Fibroblast of gingiva (primary cell): ENCODE results near the gene CTSO.
A peak's percentile ranks its signal among the peaks of the same experiment; 100 is the strongest.

Experiments used
- DNase-seq: peaks from one replicate; pipeline ENCODE4 v3.0.0-alpha.2; 2011; ENCODE audit warnings: low read depth

Gene CTSO

GRCh38 chr4:155953151-155954117, at the start of gene CTSO:
Gene CTSO (minus strand): TSS chr4:155953866. CDS start chr4:155953847, 19 bp downstream.
- DNase-seq = peak; percentile 76

- no peak for DNase-seq
Measured at GRCh38 chr4:156000491-156000890, 46.8 kb upstream of the CTSO start.

GRCh38 chr4:155999725-156000124, 46.1 kb upstream of the CTSO start:
- no peak for DNase-seq

GRCh38 chr4:155995069-155995468, 41.4 kb upstream of the CTSO start:
- DNase-seq = no peak

GRCh38 chr4:155984106-155984797, 30.6 kb upstream of the CTSO start:
- no peak for DNase-seq

- no peak for DNase-seq
Measured at GRCh38 chr4:155982736-155983385, 29.2 kb upstream of the CTSO start.

GRCh38 chr4:155978810-155979209, 25.1 kb upstream of the CTSO start:
- no peak for DNase-seq

- DNase-seq = no peak
Measured at GRCh38 chr4:155975511-155975910, 21.8 kb upstream of the CTSO start.

GRCh38 chr4:155974996-155975395, 21.3 kb upstream of the CTSO start:
- DNase-seq = no peak

- DNase-seq = no peak
Measured at GRCh38 chr4:155974476-155974749, 20.7 kb upstream of the CTSO start.

GRCh38 chr4:155973639-155974475, 20.2 kb upstream of the CTSO start:
- DNase-seq = no peak

GRCh38 chr4:155972098-155972497, 18.4 kb upstream of the CTSO start:
- peak; percentile 45 for DNase-seq

- DNase-seq = peak; percentile 19
Measured at GRCh38 chr4:155966731-155967395, 13.2 kb upstream of the CTSO start.

- DNase-seq = no peak
Measured at GRCh38 chr4:155966171-155966570, 12.5 kb upstream of the CTSO start.

GRCh38 chr4:155964016-155964891, 10.6 kb upstream of the CTSO start:
- DNase-seq = no peak

GRCh38 chr4:155962767-155963166, 9.1 kb upstream of the CTSO start:
- DNase-seq = no peak

GRCh38 chr4:155961575-155961974, 7.9 kb upstream of the CTSO start:
- DNase-seq = no peak

- DNase-seq = peak; percentile 83
Measured at GRCh38 chr4:155960522-155960921, 6.9 kb upstream of the CTSO start.

GRCh38 chr4:155959417-155959816, 5.8 kb upstream of the CTSO start:
- DNase-seq = no peak

- no peak for DNase-seq
Measured at GRCh38 chr4:155956461-155956860, 2.8 kb upstream of the CTSO start.
